Measurements from ENCODE around the gene SYCE3.
"Not testable (repeated sequence)": the region's sequence is repeated elsewhere in the genome, so short reads cannot be mapped to it uniquely, and the experiment has no call there.

SYCE3 gene

GRCh38 chr22:50520826-50521453, 41.8 kb downstream of the SYCE3 start:
- DNase-seq (ENCODE audit: low spot score) = no peak

DNA sequence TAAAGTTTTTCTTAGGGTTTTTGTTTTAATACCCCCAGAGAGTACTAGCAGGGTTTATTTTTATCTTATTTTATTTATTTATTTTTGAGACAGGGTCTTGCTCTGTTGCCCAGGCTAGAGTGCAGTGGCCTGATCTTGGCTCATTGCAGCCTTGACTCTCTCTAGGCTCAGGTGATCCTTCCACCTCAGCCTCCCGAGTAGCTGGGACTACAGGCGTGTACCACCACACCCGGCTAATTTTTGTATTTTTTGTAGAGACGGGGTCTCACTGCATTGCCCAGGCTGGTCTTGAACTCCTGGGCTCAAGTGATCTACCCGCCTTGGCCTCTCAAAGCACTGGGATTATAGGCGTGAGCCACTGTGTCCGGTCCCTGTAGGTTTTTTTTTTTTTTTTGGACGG, 42.5 kb downstream of the SYCE3 start:
- not testable (repeated sequence) for DNase-seq (ENCODE audit: low spot score)

GRCh38 chr22:50519151-50519550, 43.6 kb downstream of the SYCE3 start:
- no peak for DNase-seq (ENCODE audit: low spot score)

DNA sequence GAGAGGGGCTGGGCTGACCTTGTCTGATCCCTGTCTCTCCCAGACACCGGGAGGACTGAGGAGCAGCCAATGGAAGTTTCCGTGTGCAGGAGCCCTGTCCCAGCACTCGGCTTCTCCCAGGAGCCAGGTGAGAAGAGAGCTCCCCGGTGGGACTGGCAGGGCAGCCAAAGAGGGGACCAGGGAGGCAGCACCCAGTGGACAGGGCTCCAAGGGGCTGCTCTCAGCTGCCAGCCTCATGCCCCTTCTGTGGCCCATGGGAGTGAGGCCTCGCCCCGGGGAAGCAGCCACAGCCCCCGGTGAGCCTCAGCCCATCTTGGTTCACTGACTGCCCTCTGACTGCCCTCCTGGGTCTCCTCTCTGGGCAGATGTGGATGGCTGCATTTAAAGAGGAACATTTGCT, 44.1 kb downstream of the SYCE3 start:
- DNase-seq (ENCODE audit: low spot score) = no peak

GRCh38 chr22:50517495-50518260, 45.0 kb downstream of the SYCE3 start:
- DNase-seq (ENCODE audit: low spot score) = no peak

DNA sequence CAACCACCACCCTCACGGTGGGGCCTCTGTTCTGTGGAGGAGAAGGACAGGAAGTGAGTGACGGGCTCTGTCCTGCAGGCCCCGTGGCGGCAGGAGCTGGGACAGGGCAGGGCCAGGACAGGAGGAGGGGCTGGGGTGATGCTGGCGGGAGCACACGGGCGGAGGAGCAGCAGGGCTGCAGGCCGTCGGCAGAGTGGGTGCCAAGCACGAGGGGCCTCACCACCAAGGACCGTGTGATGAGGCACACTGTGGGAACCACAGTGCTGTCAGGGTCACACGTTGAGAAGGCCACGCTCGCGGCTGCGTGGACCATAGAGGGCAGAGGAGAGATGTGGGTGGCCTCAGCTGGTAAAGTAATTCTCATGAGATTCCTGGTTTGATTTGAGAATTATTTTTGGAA, 45.8 kb downstream of the SYCE3 start:
- DNase-seq (ENCODE audit: low spot score) = no peak

DNA sequence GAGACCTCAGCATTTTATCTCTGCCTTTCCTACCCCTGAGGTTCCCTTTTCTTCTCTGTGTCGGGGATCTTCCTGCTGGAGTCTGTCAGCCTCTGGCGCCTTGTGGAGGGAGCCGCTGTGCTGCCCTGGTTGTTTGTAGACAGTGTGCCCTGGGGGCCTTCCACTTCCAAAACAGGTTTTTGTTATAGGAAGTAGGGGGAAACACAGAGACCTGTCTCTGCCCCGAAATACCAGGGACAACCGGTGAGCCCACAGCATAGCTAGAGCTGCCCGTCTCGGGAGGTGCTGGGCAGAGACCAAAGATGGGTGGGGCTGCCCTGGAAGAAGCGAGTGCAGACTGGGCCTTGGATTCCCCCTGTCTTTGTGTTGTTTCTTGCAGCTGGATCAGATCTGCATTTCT, 46.7 kb downstream of the SYCE3 start:
- DNase-seq (ENCODE audit: low spot score) = no peak

- no peak for DNase-seq (ENCODE audit: low spot score)
These were observed 49.5 kb downstream of the SYCE3 start for GRCh38 chr22:50513175-50513574.

GRCh38 chr22:50508897-50509296, 53.8 kb downstream of the SYCE3 start:
- DNase-seq (ENCODE audit: low spot score) = no peak

GRCh38 chr22:50507991-50508884, 54.5 kb downstream of the SYCE3 start, which contains the start of gene NCAPH2:
TSS of gene NCAPH2 (plus strand) at chr22:50508224. CDS start at chr22:50508338, 114 bp downstream.
- DNase-seq (ENCODE audit: low spot score) = peak; percentile 100

- peak; percentile 96 for DNase-seq (ENCODE audit: low spot score)
These were observed 55.2 kb downstream of the SYCE3 start, which contains the start of gene LMF2 for GRCh38 chr22:50507421-50507990. TSS of gene LMF2 (minus strand) at chr22:50507702. CDS start at chr22:50507675, 27 bp downstream.

- no peak for DNase-seq (ENCODE audit: low spot score)
These were observed 55.9 kb downstream of the SYCE3 start for GRCh38 chr22:50506611-50507420.

DNA sequence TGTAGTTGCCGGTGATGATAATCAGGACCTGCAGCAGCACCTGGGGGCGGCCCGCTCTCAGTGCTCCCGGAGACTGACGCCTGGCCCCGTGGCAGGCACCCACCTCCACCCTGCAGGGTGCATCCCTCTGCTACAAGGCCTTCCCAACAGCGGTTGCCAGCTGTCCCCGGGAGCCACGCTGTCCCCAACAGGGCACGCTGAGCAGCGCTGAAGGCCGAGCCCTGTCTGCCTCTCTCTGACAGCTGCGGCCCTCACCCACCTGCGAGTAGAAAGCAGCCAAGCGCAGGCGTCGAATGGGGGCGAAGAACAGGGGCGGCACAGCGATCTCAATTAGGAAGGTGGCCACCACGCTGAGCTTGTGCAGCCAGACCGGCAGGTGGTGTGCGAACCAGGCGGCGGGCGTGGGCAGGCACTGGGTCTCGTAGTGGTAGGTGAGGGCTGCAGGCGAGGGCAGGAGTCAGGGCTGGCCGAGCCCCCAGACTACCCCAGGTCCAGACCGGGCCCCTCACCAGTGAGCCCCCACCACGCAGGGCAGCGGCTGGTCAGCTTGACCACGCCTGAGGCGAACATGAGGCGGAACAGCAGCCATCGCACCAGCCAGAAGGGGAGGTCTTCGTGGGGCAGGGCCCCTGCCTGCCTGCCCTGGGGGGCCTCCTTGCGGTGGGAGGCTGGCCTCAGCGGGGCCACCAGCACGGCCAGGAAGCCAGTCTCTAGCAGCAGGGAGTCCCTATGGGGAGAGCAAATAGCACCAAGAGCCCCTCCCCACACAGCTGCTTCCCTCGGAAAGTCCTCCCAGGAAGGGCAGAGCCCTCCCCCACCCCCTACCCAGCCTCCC, 56.7 kb downstream of the SYCE3 start:
- no peak for DNase-seq (ENCODE audit: low spot score)

DNA sequence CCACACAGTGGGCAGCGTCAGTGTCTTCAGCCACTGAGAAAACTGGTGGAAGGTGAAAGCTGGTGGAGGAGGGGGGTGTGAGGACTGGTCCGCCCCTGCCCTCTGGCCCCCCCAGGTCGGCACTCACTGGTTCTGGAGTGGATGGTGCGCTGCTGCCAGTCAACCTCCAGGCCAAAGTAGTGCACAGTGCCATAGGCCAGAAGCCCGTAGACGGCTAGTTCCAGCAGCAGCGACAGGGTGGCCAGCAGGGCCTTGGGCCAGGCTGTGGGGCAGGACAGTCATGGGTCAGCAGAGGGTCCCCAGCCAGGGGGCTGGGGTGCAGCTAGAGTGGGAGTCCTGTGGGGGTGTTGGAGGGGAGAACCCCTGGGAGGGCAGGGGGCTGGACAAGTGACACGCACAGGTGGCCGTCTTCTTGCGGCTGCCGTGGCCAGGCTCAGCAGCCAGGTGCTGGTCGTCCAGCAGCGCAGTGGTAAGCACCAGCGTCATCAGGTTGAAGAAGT, 57.4 kb downstream of the SYCE3 start:
- no peak for DNase-seq (ENCODE audit: low spot score)

DNA sequence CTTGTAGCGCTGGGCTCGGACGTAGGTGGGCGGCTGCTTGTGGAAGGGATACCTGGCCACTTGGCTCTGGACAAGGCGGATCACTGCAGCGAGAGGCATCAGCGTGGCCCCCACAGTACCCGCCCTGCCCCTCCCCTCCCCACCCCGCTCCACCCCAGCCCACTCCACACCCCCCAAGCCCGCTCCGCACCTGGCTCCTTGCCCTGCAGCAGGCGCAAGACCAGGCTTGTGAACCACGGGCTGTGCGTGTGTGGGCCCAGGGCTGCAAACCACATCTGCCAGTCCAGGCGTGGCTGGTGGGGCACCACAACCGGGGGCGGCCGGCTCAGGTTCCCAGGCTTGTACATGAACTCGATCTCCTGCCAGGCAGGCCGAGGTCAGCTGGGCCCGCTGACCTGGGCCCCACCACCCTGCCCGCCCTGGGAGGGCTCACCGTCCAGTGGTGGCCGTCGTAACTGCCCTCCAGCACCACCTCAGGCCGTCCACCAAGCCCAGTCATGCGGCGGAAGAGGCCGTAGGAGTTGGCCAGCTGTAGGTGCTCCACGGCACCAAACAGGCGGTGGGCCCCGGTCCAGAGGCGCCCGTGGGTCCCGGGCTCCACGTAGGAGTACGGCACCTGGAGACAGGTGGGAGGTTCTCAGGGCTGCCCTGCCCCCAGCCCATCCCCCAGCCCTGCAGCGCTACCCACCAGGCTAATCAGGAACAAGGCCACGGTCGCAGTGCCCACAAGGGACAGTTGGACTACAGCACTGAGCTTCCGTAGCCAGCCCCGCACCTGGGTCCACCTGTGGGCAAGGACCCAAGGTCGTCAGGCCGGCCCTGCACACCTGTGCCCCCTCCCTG, 58.1 kb downstream of the SYCE3 start:
- no peak for DNase-seq (ENCODE audit: low spot score)

GRCh38 chr22:50503475-50504145, 59.1 kb downstream of the SYCE3 start:
- DNase-seq (ENCODE audit: low spot score) = no peak

- no peak for DNase-seq (ENCODE audit: low spot score)
These were observed 59.9 kb downstream of the SYCE3 start for GRCh38 chr22:50502628-50503474.

DNA sequence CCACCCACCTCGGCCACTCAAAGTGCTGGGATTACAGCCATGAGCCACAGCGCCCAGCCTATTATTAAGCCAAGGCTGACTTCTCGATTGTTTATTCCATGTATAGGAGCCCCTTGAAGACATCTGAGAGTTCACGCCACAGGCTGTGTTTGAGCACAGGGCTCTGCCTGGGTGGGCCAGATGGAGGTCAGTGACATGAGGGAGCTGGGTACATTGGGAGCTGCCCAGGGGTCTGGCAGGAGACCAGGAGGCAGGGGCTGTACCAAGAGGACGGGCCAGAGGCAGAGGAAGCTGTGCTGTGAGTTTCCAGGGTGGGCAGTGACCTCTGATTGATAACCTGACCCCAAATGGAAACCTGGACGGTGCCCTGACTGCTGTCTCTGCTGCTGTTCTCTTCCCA, 60.6 kb downstream of the SYCE3 start:
- DNase-seq (ENCODE audit: low spot score) = no peak

All from germinal center (tissue), 1 donor.